AG10803 (cell line): ENCODE measurements around the gene UQCRC1.

ENCODE experiments used
- DNase-seq: peaks from one replicate; pipeline ENCODE4 v3.0.0; 2010; ENCODE audit warnings: low read depth
- H3K4me3 ChIP-seq: 2 replicates; pipeline ENCODE4 v1.5.1; 2011; ENCODE audit warnings: mild to moderate bottlenecking, low read length, control low read depth
- TF ChIP-seq, protein P1 (sequence below): conservative IDR thresholded peaks from 2 replicates; pipeline ENCODE4 v1.5.1; 2011; ENCODE audit warnings: mild to moderate bottlenecking, low read length, control low read depth, inconsistent platforms

Gene UQCRC1

DNA sequence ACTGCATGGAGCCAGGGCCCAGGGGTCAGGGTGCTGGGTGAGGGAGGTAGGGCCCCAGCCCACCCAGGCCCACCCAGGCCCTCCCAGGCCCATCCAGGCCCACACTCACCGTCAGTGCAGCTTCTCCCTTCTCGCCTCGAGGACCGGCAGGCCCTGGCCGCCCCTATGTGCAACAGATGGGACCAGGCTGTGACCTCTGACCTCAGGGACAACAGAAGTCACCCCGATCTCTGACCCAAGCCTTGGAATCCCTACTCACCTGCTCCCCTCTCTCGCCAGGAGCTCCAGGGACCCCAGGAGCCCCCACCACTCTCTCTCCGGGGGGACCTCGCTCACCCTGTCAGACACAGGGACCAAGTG lies 43.1 kb downstream of the UQCRC1 start:
- H3K4me3 ChIP-seq = no peak overlapping the region
- TF ChIP-seq, protein P1, sequence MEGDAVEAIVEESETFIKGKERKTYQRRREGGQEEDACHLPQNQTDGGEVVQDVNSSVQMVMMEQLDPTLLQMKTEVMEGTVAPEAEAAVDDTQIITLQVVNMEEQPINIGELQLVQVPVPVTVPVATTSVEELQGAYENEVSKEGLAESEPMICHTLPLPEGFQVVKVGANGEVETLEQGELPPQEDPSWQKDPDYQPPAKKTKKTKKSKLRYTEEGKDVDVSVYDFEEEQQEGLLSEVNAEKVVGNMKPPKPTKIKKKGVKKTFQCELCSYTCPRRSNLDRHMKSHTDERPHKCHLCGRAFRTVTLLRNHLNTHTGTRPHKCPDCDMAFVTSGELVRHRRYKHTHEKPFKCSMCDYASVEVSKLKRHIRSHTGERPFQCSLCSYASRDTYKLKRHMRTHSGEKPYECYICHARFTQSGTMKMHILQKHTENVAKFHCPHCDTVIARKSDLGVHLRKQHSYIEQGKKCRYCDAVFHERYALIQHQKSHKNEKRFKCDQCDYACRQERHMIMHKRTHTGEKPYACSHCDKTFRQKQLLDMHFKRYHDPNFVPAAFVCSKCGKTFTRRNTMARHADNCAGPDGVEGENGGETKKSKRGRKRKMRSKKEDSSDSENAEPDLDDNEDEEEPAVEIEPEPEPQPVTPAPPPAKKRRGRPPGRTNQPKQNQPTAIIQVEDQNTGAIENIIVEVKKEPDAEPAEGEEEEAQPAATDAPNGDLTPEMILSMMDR = no peak
- no peak for DNase-seq

DNA sequence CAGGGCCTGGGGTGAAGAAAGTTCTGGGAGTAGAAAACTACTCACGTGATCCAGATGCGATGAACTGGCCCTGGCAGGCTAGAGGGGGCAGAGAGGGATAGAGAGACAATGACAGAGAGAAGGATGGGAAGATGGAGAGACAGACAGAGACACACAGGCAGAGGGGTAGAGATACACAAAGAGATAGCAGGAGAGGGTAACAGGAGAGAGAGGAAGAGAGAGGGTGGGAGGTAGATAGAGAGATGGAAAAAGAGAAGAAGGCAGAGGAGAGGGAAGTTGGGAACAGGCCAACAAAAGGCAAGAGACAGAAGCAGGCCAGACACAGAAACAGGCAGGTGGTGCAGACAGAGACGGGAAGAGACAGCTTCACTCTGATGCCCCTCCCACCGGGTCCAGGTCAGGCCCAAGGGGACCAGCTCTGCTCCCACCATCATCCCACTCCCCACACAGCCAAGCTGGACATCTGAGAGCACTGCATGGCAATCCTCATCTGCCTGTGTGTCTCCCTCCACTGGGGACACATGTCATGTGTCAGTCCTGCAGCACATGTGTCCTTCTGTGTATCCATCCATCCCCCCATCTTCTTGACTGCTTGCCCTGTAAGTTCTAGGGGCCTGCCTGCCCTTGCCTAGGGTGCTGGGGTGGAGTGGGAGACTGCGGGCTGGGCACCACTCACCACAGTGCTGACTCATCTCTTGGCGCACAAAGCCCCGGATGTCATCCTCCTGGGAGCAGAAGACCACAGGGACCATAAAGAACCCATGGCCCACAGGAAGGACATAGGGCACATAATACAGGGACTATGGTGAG lies 43.6 kb downstream of the UQCRC1 start:
- TF ChIP-seq, protein P1 = no peak
- no peak overlapping the region for H3K4me3 ChIP-seq
- peak; percentile 76 for DNase-seq

DNA sequence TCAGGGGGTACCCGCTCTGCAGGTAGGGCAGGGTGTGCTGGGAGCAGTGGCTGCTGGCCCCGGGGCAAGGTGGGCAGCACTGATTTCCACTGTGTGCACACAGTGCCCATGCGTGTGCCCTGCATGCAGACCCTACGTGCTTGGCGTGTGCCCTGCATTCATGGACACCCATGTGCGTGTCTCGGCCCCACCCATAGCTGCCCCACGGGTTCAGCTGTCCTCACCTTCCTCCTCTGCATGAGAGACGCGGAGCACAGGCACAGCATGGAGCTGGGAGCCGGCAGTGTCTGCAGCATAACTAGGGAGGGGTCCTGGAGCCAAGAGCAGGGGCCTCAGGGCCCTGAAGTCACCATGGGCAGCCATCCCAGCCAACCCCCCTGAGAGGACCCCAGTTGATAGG lies 44.3 kb downstream of the UQCRC1 start:
- no peak for DNase-seq
- H3K4me3 ChIP-seq = no peak overlapping the region
- TF ChIP-seq, protein P1 = no peak

DNA sequence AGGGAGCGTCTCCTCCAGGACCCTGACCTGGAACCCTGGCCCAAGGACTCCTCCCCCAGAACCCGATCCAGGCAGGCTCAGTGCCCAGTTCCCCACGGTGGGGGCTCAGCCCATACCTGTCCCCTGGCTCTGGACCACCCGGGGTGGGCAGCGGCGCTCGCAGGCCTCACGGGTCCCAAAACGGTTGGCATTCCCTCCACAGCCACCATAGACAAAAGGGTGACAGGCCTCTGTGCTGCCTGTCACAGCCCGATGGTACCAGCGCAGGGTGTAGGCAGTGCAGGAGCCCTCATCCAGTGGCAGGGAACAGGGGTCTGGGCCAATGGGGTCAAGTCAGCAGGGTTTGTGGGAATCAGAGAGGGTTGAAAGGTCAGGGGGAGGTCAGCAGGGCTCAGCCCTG lies 44.8 kb downstream of the UQCRC1 start:
- DNase-seq = no peak
- TF ChIP-seq, protein P1 = no peak
- no peak overlapping the region for H3K4me3 ChIP-seq

DNA sequence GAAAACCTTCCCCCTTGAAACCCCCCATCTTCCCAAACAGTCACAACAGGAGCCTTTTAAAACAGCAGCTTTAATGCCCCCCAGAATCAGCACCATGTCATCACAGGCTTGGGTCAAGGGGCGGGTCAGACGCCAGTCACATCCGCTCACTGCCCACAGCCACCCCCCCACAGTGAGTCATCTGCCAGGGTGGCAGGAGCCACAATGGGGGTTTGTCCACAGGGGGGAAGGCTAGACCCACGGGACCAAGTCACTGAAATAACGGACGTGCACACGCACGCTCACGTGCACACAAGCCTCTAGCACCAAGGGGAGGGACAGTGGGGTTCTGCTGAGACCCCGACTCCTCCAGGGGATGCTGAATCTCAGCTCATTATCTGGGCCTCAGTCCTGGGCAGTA lies 45.4 kb downstream of the UQCRC1 start:
- H3K4me3 ChIP-seq = no peak overlapping the region
- peak; percentile 78 for DNase-seq
- TF ChIP-seq, protein P1 = 0 out of 2 replicates have a peak, but pooled peaks have one; percentile 5

DNA sequence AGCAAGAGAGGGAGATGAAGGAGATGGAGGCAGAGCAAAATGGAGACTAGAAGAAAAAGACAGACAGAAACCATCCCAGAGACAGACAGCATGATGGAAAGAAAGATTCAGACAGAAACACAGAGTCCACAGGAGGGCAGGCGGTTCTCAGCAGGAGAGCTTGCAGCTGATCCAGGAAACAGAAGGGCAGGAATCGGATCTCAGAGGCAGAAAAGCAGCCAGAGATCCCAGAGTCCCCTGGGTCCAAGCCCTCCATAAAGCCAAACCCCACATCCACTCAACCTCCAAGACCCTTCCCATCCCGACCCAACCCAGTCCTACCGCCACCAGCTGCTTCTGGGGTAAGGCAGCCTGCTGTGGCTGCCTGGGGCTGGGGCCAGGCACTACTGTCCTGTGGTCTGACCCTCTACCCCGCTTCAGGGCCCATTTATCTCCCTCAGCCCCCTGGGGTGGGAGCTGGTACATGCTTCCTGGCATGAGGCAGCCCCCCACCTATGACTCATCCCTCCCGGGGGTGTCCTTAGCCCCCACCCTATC lies 46.0 kb downstream of the UQCRC1 start, which contains the start of gene UCN2:
Gene UCN2 (minus strand): TSS at position 400 of the 537 bp plus-strand sequence. CDS start 657 bp downstream, outside the sequence.
- peak; percentile 32 for DNase-seq
- no peak within 1 kb of the TSS for H3K4me3 ChIP-seq

More for the DNA sequence above, 46.0 kb downstream of the UQCRC1 start, which contains the start of gene UCN2:
- TF ChIP-seq, protein P1 = peak; percentile 34
